Activated T-helper 1 cell treated with Interleukin-2 at 50 U/mL for 16 hours (primary cell): ENCODE data around the gene RAPGEF5.

Experiments used
- DNase-seq: peaks from one replicate; pipeline ENCODE4 v3.0.0-alpha.2; 2020; ENCODE audit warnings: low read depth

RAPGEF5 gene

GRCh38 chr7:22356701-22357310, at the start of gene RAPGEF5:
Gene RAPGEF5 (minus strand): TSS chr7:22357154. CDS start chr7:22357060, 94 bp downstream.
- DNase-seq, result no peak

- DNase-seq, result no peak
Observed at GRCh38 chr7:22406715-22407114, 49.8 kb upstream of the RAPGEF5 start.

- DNase-seq, result no peak
Observed at GRCh38 chr7:22404421-22405023, 47.6 kb upstream of the RAPGEF5 start.

GRCh38 chr7:22403344-22403743, 46.4 kb upstream of the RAPGEF5 start:
- no peak for DNase-seq

- DNase-seq, result no peak
Observed at GRCh38 chr7:22402250-22402649, 45.3 kb upstream of the RAPGEF5 start.

GRCh38 chr7:22400936-22401553, 44.1 kb upstream of the RAPGEF5 start:
- DNase-seq, result no peak

- DNase-seq, result no peak
Observed at GRCh38 chr7:22400150-22400814, 43.3 kb upstream of the RAPGEF5 start.

GRCh38 chr7:22399546-22399945, 42.6 kb upstream of the RAPGEF5 start:
- no peak for DNase-seq

GRCh38 chr7:22399091-22399490, 42.1 kb upstream of the RAPGEF5 start:
- DNase-seq, result no peak

GRCh38 chr7:22397981-22398380, 41.0 kb upstream of the RAPGEF5 start:
- DNase-seq, result no peak

GRCh38 chr7:22395222-22395621, 38.3 kb upstream of the RAPGEF5 start:
- no peak for DNase-seq

- DNase-seq, result no peak
Observed at GRCh38 chr7:22394739-22395138, 37.8 kb upstream of the RAPGEF5 start.

GRCh38 chr7:22393913-22394729, 37.2 kb upstream of the RAPGEF5 start:
- no peak for DNase-seq

GRCh38 chr7:22390516-22390915, 33.6 kb upstream of the RAPGEF5 start:
- no peak for DNase-seq

GRCh38 chr7:22389892-22390291, 32.9 kb upstream of the RAPGEF5 start:
- DNase-seq, result no peak

GRCh38 chr7:22387583-22387982, 30.6 kb upstream of the RAPGEF5 start:
- no peak for DNase-seq

- no peak for DNase-seq
Observed at GRCh38 chr7:22386865-22387264, 29.9 kb upstream of the RAPGEF5 start.

GRCh38 chr7:22386206-22386858, 29.4 kb upstream of the RAPGEF5 start:
- no peak for DNase-seq

GRCh38 chr7:22385326-22385725, 28.4 kb upstream of the RAPGEF5 start:
- DNase-seq, result no peak

- DNase-seq, result no peak
Observed at GRCh38 chr7:22380333-22380732, 23.4 kb upstream of the RAPGEF5 start.

- DNase-seq, result no peak
Observed at GRCh38 chr7:22378199-22378980, 21.4 kb upstream of the RAPGEF5 start.
